Prostate gland (tissue), 2 donors: Measurements from ENCODE around the gene CFAP210.

Experiments used
- POLR2A ChIP-seq: fragments of 450-650 bp; IDR thresholded peaks from one replicate; pipeline ENCODE4 v1.6.1; 2016; ENCODE audit warnings: antibody characterized with exemption, mild to moderate bottlenecking
- POLR2AphosphoS5 ChIP-seq: sonication (generic); formaldehyde crosslinking; IDR thresholded peaks from one replicate; pipeline ENCODE4 v1.6.1; 2017; ENCODE audit warnings: antibody characterized with exemption
- TF ChIP-seq, protein P1 (sequence below), 4 experiments: fragments of 200-600 bp in 2 of 4; fragments of 450-650 bp in 2 of 4; sonication (generic) in 2 of 4; IDR thresholded peaks; 1 replicate in 3 of 4; 2 replicates in 1 of 4; pipeline ENCODE4 v1.5.1; 2016 to 2019; ENCODE audit warnings: antibody characterized with exemption in 4 of 4, mild to moderate bottlenecking in 2 of 4, moderate library complexity in 2 of 4

DNA sequence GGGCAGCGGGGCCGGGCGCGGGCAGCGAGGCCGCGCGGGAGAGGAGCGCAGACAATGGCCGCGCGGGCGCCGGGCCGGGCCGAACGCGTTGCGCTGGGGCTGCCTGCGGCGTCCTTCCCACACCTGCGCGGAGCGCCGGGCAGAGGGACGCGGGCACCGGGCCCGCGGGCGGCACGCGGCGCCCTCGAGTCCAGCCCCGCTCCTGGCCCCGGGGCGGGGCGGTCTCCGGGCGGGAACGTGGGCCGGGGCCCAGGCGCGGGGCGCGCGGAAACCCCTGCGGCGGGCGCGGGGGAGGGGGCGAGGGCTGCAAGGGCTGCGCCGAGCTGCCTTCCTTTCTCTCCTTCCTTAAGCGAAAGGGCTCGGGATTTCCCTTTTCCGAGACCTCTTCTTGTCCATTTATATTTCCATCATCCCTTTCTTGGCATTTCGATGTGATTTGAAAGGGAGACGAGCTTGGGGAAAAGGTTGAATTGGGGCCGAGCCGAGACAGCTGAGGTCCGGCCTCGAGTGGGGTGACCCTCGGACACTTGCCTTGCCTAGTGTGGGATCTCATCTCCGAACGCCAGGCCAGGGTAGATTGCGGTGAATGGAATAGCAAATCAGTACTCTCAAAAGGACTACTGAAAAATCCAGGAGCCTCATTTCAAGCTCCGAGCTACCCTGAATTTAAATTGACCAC is 40.1 kb upstream of the CFAP210 start:
- TF ChIP-seq POLR2A (no peak), POLR2AphosphoS5 (no peak)
- TF ChIP-seq, protein P1, sequence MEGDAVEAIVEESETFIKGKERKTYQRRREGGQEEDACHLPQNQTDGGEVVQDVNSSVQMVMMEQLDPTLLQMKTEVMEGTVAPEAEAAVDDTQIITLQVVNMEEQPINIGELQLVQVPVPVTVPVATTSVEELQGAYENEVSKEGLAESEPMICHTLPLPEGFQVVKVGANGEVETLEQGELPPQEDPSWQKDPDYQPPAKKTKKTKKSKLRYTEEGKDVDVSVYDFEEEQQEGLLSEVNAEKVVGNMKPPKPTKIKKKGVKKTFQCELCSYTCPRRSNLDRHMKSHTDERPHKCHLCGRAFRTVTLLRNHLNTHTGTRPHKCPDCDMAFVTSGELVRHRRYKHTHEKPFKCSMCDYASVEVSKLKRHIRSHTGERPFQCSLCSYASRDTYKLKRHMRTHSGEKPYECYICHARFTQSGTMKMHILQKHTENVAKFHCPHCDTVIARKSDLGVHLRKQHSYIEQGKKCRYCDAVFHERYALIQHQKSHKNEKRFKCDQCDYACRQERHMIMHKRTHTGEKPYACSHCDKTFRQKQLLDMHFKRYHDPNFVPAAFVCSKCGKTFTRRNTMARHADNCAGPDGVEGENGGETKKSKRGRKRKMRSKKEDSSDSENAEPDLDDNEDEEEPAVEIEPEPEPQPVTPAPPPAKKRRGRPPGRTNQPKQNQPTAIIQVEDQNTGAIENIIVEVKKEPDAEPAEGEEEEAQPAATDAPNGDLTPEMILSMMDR (IDR thresholded peaks at IDR 0.05): no peak
